ENCODE data around the gene TTLL5. TPM values are rescaled to one million over a fixed set of nuclear protein-coding genes. Genes with fewer than 3 reads are reported as not detected.

TTLL5 gene
- polyA plus RNA-seq, 1 of the 3 experiments (the other 2 are of a cell fraction), result 9.6 TPM

- H3K4me2 ChIP-seq, result no peak overlapping the region
- H3K9me3 ChIP-seq, result no peaks in the 10 kb centered on the region
- no peaks in the 10 kb centered on the region for H4K20me1 ChIP-seq (ENCODE audit: insufficient read depth)
- H3K4me1 ChIP-seq (ENCODE audit: control insufficient read depth in 1 of 2, insufficient read depth in 2 of 2, low read depth in 1 of 2, low read length in 1 of 2), result no peaks in the 10 kb centered on the region; a peak in 1 of 4 replicates
- H3F3A ChIP-seq (replicated peaks; ENCODE audit: insufficient read depth), result no peaks in the 10 kb centered on the region
- TF ChIP-seq MEF2A (IDR thresholded peaks at IDR 0.05; ENCODE audit: borderline replicate concordance, low read depth) (no peak), ELF1 (IDR thresholded peaks at IDR 0.05) (no peak), TAF1 (IDR thresholded peaks at IDR 0.05; ENCODE audit: borderline replicate concordance, low read depth, low read length) (no peak), FOSL2 (IDR thresholded peaks at IDR 0.05; ENCODE audit: borderline replicate concordance, low read depth) (no peak), CHD2 (IDR thresholded peaks at IDR 0.05; ENCODE audit: low read length, partially characterized antibody) (no peak), SIN3A (IDR thresholded peaks at IDR 0.05; ENCODE audit: borderline replicate concordance, low read depth, low read length) (no peak), FOXJ3 (CRISPR knock-in tag; IDR thresholded peaks at IDR 0.05) (no peak), NRF1 (IDR thresholded peaks at IDR 0.05; ENCODE audit: low read depth, low read length) (no peak), JUND (IDR thresholded peaks at IDR 0.05) (no peak), TEAD4 (IDR thresholded peaks at IDR 0.05; ENCODE audit: borderline replicate concordance, insufficient read depth) (no peak), YY1 (IDR thresholded peaks at IDR 0.05; ENCODE audit: low read depth) (no peak)
- TF ChIP-seq, protein P1, sequence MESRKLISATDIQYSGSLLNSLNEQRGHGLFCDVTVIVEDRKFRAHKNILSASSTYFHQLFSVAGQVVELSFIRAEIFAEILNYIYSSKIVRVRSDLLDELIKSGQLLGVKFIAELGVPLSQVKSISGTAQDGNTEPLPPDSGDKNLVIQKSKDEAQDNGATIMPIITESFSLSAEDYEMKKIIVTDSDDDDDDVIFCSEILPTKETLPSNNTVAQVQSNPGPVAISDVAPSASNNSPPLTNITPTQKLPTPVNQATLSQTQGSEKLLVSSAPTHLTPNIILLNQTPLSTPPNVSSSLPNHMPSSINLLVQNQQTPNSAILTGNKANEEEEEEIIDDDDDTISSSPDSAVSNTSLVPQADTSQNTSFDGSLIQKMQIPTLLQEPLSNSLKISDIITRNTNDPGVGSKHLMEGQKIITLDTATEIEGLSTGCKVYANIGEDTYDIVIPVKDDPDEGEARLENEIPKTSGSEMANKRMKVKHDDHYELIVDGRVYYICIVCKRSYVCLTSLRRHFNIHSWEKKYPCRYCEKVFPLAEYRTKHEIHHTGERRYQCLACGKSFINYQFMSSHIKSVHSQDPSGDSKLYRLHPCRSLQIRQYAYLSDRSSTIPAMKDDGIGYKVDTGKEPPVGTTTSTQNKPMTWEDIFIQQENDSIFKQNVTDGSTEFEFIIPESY (IDR thresholded peaks at IDR 0.05; ENCODE audit: borderline replicate concordance, low read depth), result no peak
- H3K9me2 ChIP-seq, result no peaks in the 10 kb centered on the region
- WGBS (ENCODE audit: low lambda C conversion rate), result 96% methylated on average over 6 of the region's 6 CpGs
- H3K27ac ChIP-seq (ENCODE audit: low read depth in 2 of 2, low read length in 1 of 2), result no peak overlapping the region
- POLR2A ChIA-PET, result no interaction called here
- H3K27me3 ChIP-seq (ENCODE audit: insufficient read depth), result no peaks in the 10 kb centered on the region
- no peak overlapping the region for H3K4me3 ChIP-seq (ENCODE audit: low read depth in 2 of 2, low read length in 1 of 2)
- H3K9ac ChIP-seq, result no peak overlapping the region
- H2AFZ ChIP-seq (ENCODE audit: low read depth), result no peak overlapping the region
- H3K36me3 ChIP-seq (replicated peaks in 1 of 2; ENCODE audit: control insufficient read depth in 1 of 2, insufficient read depth in 2 of 2, low read length in 1 of 2), result peaks cover 18 to 48% of the 10 kb centered on the region in 2 experiments
- DNase-seq, result no peak
- no peaks in the 10 kb centered on the region for H3K79me2 ChIP-seq (ENCODE audit: insufficient read depth)
- CTCF ChIA-PET, result interaction anchor here (1.2 kb wide), 1 partner anchor 9 kb away, joined by 5 read pairs; no protein-coding TSS in a partner anchor
Observed at GRCh38 chr14:75700295-75700694, 39.2 kb downstream of the TTLL5 start.

DNA sequence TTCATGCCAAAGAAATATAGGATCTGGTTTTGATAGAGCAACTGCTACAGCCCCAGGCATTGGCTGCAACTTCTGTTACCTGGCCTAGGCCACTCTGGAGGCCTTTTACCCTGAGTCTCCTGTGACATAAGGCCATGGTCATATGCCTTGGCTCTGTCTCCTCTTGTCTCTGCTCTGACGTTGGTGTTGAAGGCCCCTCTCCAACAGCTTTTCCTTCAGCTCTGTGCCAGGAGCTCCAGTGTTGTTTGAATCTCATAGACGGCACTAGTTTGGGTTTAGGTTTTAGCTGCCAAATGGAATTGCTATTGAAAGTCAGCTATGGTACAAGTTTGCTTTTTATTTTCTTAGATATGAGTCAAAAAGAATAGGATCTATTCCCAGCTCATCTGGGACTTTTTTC, 41.1 kb downstream of the TTLL5 start:
- H3K27me3 ChIP-seq (ENCODE audit: insufficient read depth), result no peaks in the 10 kb centered on the region
- no peaks in the 10 kb centered on the region for H4K20me1 ChIP-seq (ENCODE audit: insufficient read depth)
- POLR2A ChIA-PET, result no interaction called here
- no peaks in the 10 kb centered on the region for H3K9me3 ChIP-seq
- H3K79me2 ChIP-seq (ENCODE audit: insufficient read depth), result no peaks in the 10 kb centered on the region
- 100% methylated on average over 1 of the region's 2 CpGs for WGBS (ENCODE audit: low lambda C conversion rate)
- no peaks in the 10 kb centered on the region for H3F3A ChIP-seq (replicated peaks; ENCODE audit: insufficient read depth)
- H3K9ac ChIP-seq, result no peak overlapping the region
- CTCF ChIA-PET, result interaction anchor here (1.1 to 1.9 kb wide), 4 partner anchors 8 to 349 kb away, joined by 5 to 6 read pairs (median 6); partner anchors contain the start of gene FLVCR2
- TF ChIP-seq POLR2AphosphoS5 (IDR thresholded peaks at IDR 0.05; ENCODE audit: low read depth, low read length) (no peak), TCF12 (IDR thresholded peaks at IDR 0.05) (no peak), YY1 (IDR thresholded peaks at IDR 0.05; ENCODE audit: low read depth) (no peak), FOSL2 (IDR thresholded peaks at IDR 0.05; ENCODE audit: borderline replicate concordance, low read depth) (no peak), CTCF (IDR thresholded peaks at IDR 0.05) (no peak), TEAD4 (IDR thresholded peaks at IDR 0.05; ENCODE audit: borderline replicate concordance, insufficient read depth) (no peak), SMC3 (IDR thresholded peaks at IDR 0.05; ENCODE audit: low read depth, low read length) (no peak), RAD21 (IDR thresholded peaks at IDR 0.05; ENCODE audit: low read length) (no peak), ELF1 (IDR thresholded peaks at IDR 0.05) (no peak)
- TF ChIP-seq, protein P2, sequence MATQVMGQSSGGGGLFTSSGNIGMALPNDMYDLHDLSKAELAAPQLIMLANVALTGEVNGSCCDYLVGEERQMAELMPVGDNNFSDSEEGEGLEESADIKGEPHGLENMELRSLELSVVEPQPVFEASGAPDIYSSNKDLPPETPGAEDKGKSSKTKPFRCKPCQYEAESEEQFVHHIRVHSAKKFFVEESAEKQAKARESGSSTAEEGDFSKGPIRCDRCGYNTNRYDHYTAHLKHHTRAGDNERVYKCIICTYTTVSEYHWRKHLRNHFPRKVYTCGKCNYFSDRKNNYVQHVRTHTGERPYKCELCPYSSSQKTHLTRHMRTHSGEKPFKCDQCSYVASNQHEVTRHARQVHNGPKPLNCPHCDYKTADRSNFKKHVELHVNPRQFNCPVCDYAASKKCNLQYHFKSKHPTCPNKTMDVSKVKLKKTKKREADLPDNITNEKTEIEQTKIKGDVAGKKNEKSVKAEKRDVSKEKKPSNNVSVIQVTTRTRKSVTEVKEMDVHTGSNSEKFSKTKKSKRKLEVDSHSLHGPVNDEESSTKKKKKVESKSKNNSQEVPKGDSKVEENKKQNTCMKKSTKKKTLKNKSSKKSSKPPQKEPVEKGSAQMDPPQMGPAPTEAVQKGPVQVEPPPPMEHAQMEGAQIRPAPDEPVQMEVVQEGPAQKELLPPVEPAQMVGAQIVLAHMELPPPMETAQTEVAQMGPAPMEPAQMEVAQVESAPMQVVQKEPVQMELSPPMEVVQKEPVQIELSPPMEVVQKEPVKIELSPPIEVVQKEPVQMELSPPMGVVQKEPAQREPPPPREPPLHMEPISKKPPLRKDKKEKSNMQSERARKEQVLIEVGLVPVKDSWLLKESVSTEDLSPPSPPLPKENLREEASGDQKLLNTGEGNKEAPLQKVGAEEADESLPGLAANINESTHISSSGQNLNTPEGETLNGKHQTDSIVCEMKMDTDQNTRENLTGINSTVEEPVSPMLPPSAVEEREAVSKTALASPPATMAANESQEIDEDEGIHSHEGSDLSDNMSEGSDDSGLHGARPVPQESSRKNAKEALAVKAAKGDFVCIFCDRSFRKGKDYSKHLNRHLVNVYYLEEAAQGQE (IDR thresholded peaks at IDR 0.05; ENCODE audit: low read depth, low read length), result no peak
- H3K4me2 ChIP-seq, result no peak overlapping the region
- no peak overlapping the region for H2AFZ ChIP-seq (ENCODE audit: low read depth)
- peaks cover 15 to 61% of the 10 kb centered on the region in 2 experiments for H3K36me3 ChIP-seq (replicated peaks in 1 of 2; ENCODE audit: control insufficient read depth in 1 of 2, insufficient read depth in 2 of 2, low read length in 1 of 2)
- no peak for DNase-seq
- peak overlapping the region in 1 of 2 experiments; percentile 52; a peak in 1 of 4 replicates for H3K27ac ChIP-seq (ENCODE audit: low read depth in 2 of 2, low read length in 1 of 2)
- H3K4me3 ChIP-seq (ENCODE audit: low read depth in 2 of 2, low read length in 1 of 2), result no peak overlapping the region
- no peaks in the 10 kb centered on the region for H3K9me2 ChIP-seq
- H3K4me1 ChIP-seq (ENCODE audit: control insufficient read depth in 1 of 2, insufficient read depth in 2 of 2, low read depth in 1 of 2, low read length in 1 of 2), result no peaks in the 10 kb centered on the region; a peak in 1 of 4 replicates

Data from SK-N-SH (cell line).